Stimulated activated CD4-positive, alpha-beta T cell treated with anti-CD3 and anti-CD28 coated beads, Interleukin-2, amount 100 ng/mL, for 24 hours (primary cell): ENCODE data around the gene AASS.

Experiments
- DNase-seq, 2 donors: peaks; one replicate each; pipeline ENCODE4 v3.0.0-alpha.2; 2020

The AASS gene

DNA sequence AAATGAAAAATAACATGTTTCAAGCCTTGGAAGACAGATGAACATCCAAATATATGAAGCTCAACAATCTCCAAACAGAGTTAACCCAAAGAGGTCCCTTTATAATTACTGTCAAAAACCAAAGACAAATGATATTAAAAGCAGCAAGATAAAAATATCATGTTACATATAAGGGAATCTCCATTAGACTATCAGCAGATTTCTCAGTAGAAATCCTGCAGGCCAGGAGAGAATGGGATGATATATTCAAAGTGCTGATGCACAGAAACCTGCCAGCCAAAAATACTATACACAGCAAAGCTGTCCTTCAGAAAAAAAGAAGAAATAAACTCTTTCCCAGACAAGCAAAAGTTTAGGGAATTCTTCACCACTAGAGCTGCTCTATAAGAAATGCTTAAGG, 41.0 kb downstream of the AASS start:
- no peak for DNase-seq

DNA sequence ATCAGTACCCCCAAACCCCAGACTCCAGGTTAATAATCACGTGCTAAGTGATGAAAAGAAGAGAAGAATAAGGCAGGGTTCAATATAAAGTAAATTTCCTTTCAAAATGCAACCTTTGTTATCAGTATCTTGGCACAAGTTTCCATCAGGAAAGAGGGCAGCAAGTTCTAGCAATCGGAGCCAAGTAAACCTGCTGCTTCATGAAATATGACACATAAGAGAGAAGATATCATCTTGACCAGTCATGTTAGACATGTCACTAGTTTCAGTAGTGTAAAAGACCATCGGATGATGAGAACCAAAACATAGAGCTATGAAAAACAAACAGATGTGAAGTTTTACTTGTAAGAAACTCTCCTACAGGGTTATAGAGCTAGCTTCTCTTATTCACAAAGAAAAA, 44.0 kb downstream of the AASS start:
- no peak for DNase-seq

DNA sequence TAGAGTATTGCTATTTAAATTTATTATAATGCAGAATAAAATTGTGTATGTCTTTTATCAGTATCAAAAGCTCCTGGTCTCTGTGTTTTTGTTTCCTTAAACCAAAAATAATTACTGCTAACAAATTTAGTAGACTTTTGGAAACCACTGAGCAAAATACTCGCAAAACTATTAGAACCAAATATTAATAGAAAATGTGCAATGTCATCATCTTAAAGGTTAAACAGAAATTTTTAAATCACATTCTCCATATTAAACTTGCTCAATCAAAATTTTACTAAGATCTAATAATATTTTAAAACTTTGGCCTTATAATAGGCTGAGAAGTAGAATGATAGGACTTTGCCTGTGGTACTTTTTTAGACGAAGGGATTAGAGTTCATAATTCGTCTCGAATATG, 48.4 kb downstream of the AASS start:
- DNase-seq = no peak

DNA sequence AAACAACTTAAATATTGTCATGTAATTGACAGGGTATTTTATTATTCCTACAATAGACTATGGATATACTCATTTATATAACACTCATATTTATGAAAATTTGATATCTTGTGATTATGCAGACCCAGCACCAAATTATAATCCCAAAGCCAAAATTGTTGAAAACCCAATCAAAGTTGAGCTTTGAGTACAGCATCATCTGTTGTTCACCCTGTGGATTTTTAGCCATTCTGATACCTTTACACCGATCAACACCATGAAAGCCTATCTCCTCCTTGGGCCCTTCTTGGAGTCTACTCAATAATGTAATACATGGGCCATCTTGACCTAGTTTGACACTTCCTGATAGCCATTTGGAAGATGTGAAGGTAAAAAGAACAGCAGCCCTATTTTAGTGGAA, 49.5 kb downstream of the AASS start:
- no peak for DNase-seq

DNA sequence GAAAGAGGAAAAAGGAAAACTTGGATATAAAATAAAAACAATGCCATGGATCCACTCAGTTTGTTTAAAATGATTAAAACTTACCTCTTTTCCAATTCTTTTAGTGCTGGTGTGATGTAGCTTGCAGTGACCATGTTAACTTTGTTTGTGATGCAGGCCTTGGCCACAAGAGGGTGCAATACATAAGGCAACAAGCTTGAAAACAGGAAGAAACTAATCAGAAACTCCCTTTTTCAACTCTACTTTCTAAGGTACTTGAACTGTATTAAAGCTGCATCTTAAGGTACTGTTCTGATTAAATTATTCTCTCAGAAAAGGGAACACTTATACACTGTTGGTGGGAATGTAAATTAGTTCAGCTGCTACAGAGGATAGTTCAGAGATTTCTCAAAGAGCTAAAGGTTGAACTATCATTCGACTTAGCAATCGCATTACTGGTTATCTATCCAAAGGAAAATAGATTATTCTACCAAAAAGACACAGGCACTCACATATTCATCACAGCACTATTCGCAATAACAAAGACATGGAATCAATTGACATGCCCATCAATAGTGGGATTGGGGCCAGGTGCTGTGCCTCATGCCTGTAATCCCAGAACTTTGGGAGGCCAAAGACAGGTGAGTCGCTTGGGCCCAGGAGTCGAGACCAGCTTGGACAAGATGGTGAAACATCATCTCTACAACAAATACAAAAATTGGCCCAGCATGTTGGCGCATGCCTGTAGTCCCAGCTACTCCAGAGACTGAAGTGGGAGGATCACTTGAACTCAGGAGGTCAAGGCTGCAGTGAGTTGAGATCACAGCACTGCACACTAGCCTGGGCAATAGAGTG, 50.9 kb downstream of the AASS start:
- peak; percentile 43 to 66 for DNase-seq

DNA sequence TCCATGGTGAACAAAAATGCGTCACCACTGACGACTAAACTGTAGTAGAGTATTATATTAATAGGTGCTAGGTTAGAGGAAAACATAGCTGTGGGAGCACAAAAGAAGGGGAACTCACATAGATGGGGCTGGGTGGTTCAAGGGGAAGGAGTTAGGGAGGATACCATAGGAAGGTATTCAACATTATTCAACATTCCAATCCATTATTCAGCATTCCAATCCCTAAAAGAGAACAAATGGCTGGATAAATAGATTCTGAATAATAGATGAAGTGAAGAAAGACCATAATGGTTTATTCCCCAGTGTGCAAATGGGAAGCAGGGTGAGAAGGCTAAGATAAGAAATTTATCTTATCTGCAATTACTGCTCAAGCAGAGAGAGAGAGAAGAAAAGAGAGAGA, 61.4 kb downstream of the AASS start:
- no peak for DNase-seq

DNA sequence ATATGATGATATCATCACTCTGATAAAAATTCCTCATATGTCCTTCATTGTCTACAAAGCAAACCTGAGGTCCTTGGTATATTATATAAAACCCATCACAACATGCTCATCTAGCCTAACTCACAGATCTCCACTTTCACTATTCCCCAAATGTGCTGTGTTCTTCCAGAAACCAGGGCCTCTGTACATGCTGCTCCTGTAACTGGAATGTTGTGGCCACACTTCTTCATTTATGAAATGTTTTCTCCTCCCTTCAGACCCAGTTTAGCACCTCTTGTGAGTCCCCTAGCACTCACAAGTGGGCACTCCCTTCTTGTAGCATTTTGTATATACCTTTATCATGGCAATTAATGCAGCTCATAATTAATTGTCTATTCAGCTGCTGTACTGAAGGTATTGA, 61.9 kb downstream of the AASS start:
- DNase-seq = no peak

DNA sequence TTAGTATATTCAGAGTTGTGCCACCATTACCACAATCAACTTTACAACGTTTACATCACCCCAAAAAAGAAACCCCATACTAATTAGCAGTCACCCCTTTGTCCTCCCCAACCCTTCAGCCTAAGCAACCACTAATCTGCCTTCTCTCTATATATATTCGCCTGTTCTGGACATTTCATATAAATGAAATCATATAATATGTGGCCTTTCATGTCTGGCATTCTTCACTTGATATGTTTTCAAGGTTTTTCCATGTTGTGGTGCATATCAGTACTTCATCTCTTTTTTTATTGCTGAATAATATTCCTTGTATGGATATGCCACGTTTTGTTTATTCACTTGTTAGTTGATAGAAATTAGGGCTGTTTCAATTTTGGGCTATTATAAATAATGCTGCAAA, 70.4 kb downstream of the AASS start:
- no peak for DNase-seq

DNA sequence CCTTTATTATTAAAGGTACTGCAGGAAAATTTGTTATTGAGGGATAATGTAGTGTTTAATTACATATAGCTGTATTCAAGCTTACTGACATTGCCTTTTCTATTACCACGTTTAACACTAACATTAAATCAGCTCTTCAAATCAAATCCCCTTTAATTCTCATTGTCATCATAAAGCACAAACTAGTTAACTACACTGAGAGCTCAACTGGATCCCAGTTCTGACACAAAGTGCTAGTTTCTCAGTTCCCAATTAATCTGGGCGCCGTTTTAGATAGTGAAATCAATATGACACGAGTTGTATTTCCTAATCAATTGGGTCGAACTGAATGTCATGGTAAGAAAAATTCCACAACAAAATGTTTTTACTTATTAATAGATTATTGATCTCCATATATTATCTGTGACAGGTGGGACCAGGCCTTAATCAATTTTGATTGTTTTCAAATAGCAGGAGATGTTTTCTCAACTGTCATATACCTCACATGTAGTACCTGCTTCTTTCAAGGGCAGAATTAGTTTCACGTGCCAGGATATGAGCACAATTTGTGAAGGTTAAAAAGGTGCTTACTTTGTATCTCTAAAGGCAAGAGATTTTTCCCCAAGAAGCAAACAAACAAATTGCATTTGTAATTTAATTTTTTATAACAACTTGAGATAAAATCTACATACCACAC, 71.0 kb downstream of the AASS start:
- DNase-seq = no peak

DNA sequence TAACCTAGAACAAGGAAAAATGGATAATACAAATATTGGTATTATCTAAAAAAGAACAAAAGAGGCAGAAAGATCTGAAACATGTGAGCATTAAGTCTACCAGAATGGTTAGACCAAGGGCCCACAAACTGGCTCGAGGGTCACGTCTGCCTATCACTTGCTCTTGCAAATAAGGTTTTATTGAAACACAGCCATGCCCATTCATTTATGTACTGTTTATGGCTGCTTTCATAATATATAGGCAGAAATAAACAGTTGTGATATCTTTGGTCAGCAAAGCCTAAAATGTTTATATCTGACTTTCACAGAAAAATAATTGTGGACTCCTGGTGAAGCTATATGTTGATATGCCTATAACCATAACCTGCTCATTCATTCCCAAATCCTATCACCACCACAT, 71.8 kb downstream of the AASS start:
- DNase-seq = no peak

DNA sequence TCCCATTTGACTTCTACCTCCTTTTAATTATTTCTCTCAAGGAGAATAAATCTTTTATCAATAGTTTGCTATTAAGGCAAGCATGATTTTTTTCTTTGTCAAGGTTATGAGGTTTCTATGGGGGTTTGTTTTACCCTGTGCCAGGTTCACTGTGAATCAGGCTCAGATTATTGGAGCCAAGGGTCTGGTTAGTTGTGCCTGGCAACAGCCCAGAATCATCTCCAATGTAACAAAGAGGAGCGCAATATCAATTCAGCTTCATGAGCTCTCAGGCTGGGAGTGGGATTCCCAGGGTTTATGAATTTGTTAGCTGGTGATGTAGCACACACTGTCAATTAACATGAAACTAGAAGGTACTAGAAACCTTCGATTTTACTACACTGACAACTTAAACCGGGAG, 73.2 kb downstream of the AASS start:
- no peak for DNase-seq

DNA sequence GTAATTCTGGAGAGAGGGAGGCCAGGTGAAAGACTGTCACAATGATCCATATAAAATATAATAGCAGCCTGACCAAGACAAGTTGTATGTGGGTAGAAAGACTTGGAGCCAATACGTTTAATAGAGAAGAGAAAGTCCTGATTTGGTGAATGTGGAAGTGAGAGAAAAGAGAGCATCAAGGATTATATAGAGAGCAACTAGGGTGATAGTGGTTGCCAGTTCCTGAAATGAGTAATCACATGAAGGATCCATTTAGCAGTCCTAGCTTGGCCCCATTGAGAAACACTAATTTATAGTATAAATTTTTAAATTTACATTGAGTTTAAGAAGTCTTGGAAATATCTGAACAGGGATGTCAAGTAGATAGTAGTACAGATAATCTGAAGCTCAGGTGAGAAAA, 74.0 kb downstream of the AASS start:
- DNase-seq = no peak

DNA sequence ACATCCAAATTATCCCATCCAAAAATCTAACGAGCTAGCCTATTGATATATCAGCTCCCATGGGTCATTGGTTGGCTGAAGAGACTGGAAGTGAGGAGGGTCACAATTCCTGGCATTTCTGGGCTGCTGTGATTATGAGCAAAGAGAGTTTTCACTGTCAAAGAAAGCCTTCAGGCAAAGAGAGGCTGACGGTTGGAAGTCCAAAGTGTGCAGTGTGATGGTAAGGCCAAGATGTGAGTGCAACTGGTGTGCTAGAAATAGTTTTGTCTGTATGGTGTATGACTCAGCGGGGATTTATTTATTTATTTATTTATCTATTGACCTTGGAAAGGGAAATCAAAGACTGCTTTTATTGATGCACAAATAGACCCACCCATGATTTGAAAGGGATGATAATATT, 75.0 kb downstream of the AASS start:
- no peak for DNase-seq

DNA sequence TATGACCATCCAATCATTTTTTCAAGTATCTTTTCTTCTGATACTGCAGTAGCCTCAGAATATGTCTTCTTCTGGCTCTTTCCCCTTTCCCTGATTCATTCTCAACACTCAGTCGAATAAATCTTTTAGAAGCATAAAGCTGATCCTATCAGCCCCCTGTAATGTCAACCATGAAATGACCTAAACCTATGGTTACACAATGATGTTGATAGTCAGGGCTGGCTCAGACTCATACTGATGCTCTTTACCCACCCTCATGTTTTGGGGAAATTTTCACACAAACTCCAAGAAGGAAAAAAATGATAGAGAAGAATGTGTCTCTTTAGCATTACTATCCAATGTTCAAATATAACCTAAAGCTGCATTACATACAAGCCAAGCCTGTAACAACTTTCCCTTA, 76.0 kb downstream of the AASS start:
- no peak for DNase-seq

DNA sequence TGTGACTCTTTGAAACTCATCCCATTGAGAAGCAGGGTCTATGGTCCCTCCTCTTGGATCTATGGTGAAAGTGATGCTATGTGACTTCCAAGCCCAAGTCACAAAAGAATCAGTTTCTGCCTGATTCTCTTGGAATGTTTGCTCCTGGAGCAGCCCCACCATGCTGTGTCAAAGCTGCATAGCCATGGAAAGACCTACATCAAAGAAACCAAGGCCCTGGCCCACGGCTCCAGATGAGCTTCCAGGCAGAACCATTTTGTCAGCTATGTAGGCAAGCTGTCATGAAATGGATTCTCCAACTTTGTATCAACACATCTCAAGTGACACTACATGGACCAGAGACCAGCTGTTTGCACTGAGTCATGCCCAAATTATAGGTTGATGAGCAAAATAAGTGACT, 77.0 kb downstream of the AASS start:
- DNase-seq = no peak

DNA sequence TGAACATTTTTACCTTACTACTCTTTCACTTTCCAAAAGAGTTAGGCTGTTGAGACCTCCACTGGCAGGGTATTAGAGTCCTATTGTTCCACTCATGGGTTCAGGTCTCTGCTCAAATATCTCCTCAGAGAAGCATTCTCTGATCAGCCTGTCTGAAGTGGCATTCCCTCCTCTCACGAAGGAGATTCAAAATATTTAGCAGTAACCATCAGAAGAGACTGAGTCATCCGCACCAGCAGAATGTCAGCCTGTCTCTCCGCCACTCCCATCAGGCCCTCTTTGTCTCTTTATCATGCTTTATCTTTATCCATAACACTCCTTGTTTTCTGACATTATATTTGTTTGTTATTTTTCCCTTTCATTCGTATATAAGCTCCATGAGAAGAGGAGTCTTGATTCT, 79.1 kb downstream of the AASS start:
- DNase-seq = no peak

DNA sequence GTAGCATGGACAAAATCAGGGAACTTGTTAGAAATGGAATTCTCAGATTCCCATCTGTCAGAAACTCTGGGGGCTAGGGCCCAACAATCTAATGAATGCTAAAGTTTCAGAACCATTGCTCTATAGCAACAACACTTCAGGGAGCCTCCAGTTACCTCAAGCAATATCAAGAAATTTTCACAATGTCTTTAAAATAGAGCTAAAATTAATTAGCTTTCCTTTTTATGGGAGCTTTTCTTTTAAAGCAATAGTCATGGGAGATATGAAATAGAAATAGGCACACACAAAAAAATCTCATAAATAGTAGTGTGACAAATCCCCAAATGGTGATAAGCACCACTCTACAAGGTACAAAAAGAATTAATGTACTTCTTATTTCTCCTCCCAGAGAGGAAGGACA, 80.9 kb downstream of the AASS start:
- no peak for DNase-seq

DNA sequence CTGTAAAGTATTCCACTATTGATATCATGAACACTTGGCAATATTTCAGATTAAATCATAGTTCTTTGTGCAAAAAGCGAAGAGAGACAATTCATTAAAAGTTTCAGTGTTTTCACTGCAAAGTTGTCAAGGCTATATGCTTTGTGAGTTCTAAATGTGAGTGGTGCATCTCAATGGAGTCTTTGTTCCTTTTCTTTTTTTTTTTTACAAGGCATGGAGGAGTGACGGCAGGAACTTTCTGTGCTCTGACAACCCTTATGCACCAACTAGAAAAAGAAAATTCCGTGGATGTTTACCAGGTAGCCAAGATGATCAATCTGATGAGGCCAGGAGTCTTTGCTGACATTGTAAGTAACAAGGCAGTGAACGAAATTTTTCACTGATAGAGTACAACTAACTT, 84.5 kb downstream of the AASS start:
- no peak for DNase-seq

DNA sequence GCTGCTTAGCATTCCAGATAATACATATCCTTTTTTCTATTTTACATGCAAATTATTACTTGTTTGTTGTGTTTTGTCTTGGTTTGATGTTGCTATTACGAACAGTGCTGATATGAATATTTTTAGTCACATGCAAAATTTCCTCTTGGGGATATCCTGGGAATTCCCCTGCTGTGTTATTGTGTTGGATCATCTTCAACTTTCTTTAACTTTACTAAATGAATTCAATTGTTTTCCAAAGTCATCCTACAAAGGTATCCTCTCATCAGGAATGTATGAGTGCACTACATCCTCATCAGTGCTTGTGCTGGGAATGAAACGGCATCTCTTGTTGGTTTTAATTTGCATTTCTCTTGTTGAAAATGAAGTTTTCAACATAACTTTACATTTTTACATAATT, 87.1 kb downstream of the AASS start:
- DNase-seq = no peak

DNA sequence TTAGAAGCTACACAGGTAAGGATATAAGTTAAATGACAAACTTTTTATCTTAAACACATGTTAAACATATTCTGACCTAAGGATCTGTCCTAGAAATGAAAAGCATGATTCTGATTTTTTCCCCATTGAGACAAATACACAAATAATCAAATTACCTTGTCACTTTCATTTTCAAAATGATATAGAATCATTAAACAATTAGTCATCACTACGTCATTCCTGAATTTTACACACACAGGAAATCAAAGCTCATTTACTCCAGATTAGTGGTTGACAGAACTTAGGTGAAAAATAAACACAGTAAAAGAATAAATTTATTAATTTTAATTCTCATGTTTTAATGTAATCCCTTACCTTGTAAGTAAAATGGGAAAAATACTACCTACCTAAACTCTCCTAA, 89.0 kb downstream of the AASS start:
- DNase-seq = no peak

DNA sequence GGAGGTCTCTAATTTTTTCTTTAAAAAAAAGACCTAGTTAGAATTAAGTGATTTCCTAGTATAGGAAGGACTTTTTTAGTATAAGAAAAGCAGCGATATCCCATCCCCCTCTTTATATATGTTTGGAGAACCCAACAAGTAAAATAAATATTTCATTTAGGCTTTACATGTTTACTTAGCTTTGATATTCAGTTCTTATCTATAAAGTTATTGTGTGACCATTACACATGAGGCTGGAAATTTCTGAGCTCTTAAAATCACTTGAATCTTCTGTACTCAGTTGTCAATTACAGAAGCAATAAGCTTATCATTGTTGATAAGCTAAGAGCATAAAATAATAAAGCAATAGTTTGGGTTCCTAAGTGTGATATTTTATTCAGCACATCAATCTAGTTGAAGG, 89.7 kb downstream of the AASS start:
- DNase-seq = no peak

DNA sequence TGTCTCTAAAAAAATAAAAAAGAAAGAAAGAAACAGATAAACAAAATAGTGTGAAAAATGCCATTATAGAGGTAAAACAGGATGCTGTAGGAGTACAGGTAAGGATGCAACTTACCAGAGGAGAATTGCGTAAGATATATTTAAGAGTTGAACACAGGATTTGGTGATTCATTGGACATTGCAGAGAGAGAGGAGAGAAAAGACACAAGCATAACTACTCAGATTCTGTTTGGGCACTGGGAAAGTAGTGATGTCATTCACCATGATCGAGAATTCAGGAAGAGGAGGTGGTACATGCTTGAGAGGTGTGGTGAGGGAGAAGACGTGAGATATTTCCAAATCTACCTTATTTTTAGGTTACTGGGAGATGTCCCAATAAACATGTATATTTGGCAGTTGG, 97.6 kb downstream of the AASS start:
- no peak for DNase-seq

DNA sequence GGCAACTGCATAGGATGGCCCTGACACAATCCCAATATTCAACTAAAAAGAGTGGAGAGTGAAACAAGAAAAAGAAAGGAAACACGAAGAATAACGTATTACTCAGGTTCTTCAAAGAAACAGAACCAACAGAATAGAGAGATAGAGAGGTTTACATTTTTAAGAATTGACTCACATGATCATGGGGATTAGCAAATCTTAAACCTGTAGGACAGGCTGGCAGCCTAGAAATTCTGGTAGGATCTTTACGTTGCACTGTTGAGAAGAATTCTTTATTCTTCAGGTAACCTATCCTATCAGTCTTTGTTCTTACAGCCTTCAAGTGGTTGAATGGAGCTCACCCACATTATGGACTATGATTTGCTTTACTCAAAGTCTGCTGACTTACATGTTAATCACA, 103.9 kb downstream of the AASS start:
- DNase-seq = no peak

DNA sequence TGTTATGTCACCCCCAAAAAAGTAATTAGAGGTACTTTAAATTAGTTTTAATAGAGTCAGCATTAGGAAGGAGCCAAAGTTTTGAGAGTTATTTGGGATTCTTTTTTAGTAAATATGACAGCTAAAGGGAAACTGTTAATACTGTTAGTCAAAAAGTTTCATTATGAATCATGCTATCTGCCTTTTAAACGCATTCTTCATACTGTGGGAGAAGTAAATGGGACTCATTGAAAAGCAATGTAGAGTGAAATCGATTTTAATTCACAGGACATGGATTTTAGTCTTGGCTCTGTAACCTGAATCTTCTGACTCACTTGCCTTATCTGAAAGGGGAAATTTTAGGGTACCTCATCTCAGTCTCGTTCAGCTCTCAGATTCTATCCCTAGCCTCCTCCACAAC, 105.1 kb downstream of the AASS start:
- no peak for DNase-seq

DNA sequence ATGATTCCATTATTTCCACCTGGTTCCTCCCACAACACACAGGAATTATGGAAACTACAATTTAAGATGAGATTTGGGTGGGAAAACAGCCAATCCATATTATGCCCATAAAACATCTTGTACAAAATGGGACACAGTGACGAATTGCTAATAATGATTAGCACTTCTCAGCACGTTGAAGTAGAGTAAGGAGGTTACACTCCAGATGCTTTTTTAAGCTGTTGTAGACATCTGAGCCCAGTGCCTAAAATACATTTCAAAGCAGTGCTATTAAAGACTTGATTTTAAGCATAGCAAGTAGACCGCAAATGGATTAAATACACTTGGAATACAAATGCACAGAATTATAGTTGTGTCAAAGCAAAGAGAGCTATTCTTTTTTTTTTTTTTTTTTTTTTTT, 105.9 kb downstream of the AASS start:
- DNase-seq = no peak
